Vagina (tissue), 2 donors: ENCODE results near the gene TMEM214. TPM values are rescaled to one million over a fixed set of nuclear protein-coding genes. Genes with fewer than 3 reads are reported as not detected.

Source experiments
- DNase-seq, 2 donors: peaks; one replicate each; pipeline ENCODE4 v3.0.0-alpha.2; 2017; ENCODE audit errors: extremely low spot score in 2 of 2
- H3K27ac ChIP-seq: fragments of 200-600 bp; sonication (generic); one replicate; pipeline ENCODE4 v1.5.1; 2019
- H3K27me3 ChIP-seq: fragments of 200-600 bp; sonication (generic); one replicate; pipeline ENCODE4 v1.5.1; 2019
- H3K36me3 ChIP-seq, 2 donors: fragments of 200-600 bp; sonication (generic); one replicate each; pipeline ENCODE4 v1.5.1; 2017 to 2019
- H3K4me1 ChIP-seq: fragments of 200-600 bp; sonication (generic); one replicate; pipeline ENCODE4 v1.5.1; 2019
- H3K4me3 ChIP-seq, 2 donors: fragments of 200-600 bp; sonication (generic); 1 replicate in 1 of 2; 2 replicates in 1 of 2; pipeline ENCODE4 v1.5.1; 2016 to 2019
- H3K9me3 ChIP-seq: fragments of 200-600 bp; sonication (generic); one replicate; pipeline ENCODE4 v1.5.1; 2019
- POLR2A ChIP-seq, 2 donors: fragments of 450-650 bp; IDR thresholded peaks; one replicate each; pipeline ENCODE4 v1.6.1; 2017; ENCODE audit warnings: antibody characterized with exemption in 2 of 2, mild to moderate bottlenecking in 2 of 2, moderate library complexity in 2 of 2
- POLR2AphosphoS5 ChIP-seq, 2 donors: sonication (generic); formaldehyde crosslinking; IDR thresholded peaks; one replicate each; pipeline ENCODE4 v1.9.0; 2017; ENCODE audit warnings: antibody characterized with exemption in 2 of 2, mild to moderate bottlenecking in 2 of 2, low read depth in 1 of 2; ENCODE audit not compliant: insufficient read depth in 1 of 2
- intact Hi-C: fragments of 100-400 bp; cut with DNase I; formaldehyde crosslinking; loops from one replicate; pipeline ENCODE4 v1.15.1; 2023
- total RNA-seq: library from RNA; depleted of rRNA; stranded (reverse); fragments of >200 nt; gene quantifications from one replicate; pipeline ENCODE4 v1.2.3, GENCODE V29; 2016
- TF ChIP-seq, protein P1 (sequence below), 3 experiments: fragments of 450-650 bp in 2 of 3; fragments of 200-600 bp in 1 of 3; sonication (generic) in 1 of 3; IDR thresholded peaks; one replicate each; pipeline ENCODE4 v1.5.1; 2017 to 2019; ENCODE audit warnings: antibody characterized with exemption in 3 of 3, mild to moderate bottlenecking in 2 of 3, moderate library complexity in 2 of 3

TMEM214 gene
- total RNA-seq, 1 donor from 2014 or later: 53.3 TPM

DNA sequence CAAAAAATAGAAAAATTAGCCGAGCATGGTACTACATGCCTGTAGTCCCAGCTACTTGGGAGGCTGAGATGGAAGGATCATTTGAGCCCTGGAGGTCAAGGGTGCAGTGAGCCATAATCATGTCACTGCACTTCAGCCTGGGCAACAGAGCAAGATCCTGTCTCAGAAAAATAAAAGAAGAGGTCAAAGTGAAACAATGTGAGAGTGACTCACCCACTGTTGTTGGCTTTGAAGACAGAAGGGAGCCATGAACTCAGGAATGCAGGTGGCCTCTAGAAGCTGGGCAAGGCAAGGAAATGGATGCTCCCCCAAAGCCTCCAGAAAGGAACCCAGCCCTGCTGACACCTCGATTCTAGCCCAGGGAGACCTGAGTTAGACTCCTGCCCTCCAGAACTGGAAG lies 3.7 kb upstream of the TMEM214 start:
- no peak overlapping the region for H3K4me3 ChIP-seq
- peaks cover 0 to 10% of the 10 kb centered on the region in 2 donors for H3K36me3 ChIP-seq
- H3K9me3 ChIP-seq: no peaks in the 10 kb centered on the region
- no peaks in the 10 kb centered on the region for H3K27me3 ChIP-seq
- DNase-seq: no peak
- TF ChIP-seq POLR2A (IDR thresholded peaks at IDR 0.05) (no peak), POLR2AphosphoS5 (IDR thresholded peaks at IDR 0.05; ENCODE audit: insufficient read depth in 1 of 2, low read depth in 1 of 2) (no peak)
- TF ChIP-seq, protein P1, sequence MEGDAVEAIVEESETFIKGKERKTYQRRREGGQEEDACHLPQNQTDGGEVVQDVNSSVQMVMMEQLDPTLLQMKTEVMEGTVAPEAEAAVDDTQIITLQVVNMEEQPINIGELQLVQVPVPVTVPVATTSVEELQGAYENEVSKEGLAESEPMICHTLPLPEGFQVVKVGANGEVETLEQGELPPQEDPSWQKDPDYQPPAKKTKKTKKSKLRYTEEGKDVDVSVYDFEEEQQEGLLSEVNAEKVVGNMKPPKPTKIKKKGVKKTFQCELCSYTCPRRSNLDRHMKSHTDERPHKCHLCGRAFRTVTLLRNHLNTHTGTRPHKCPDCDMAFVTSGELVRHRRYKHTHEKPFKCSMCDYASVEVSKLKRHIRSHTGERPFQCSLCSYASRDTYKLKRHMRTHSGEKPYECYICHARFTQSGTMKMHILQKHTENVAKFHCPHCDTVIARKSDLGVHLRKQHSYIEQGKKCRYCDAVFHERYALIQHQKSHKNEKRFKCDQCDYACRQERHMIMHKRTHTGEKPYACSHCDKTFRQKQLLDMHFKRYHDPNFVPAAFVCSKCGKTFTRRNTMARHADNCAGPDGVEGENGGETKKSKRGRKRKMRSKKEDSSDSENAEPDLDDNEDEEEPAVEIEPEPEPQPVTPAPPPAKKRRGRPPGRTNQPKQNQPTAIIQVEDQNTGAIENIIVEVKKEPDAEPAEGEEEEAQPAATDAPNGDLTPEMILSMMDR (IDR thresholded peaks at IDR 0.05): no peak
- H3K4me1 ChIP-seq: peaks cover 17% of the 10 kb centered on the region
- intact Hi-C loops: no loop called here
- no peak overlapping the region for H3K27ac ChIP-seq

DNA sequence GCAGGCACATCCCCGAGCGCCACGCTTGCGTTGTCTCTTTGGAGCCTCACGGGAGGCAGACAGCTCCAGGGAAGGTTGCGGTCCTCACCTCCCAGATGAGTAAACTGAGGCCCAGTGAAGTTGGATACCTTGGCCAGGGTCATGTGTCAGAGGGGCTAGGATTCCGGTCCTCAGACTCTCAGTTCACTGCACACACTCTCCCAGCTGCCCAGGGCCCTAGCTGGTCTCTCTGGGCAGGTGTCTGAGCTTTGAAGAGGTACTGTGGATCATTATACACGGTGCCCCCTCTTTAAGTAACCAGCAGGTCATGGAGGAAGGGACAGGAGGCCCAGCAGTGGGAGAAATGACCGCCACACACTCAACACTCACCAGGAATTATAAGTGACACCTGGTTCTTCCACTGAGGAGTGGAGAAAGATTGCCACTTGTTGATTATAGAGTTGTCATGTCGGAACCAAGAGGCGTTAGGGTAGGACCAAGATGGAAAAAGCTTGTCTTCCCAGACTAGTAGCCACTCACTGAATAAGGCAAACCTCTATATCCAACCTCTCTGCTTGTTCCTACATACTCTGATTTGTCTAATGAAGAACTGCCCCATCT lies 588 bp downstream of the TMEM214 start:
- peak overlapping the region; percentile 81 to 85 for H3K4me3 ChIP-seq
- peaks cover 0 to 34% of the 10 kb centered on the region in 2 donors for H3K36me3 ChIP-seq
- intact Hi-C loops: loop anchor here (10.0 kb wide), 1 partner anchor 51 kb away; the partner anchor contains the start of gene KHK
- H3K27ac ChIP-seq: peak overlapping the region; percentile 79
- no peaks in the 10 kb centered on the region for H3K9me3 ChIP-seq
- H3K27me3 ChIP-seq: no peaks in the 10 kb centered on the region
- TF ChIP-seq POLR2AphosphoS5 (IDR thresholded peaks at IDR 0.05; ENCODE audit: insufficient read depth in 1 of 2, low read depth in 1 of 2): no peak
- TF ChIP-seq POLR2A (IDR thresholded peaks at IDR 0.05): no peak
- TF ChIP-seq, protein P1 (IDR thresholded peaks at IDR 0.05): no peak
- H3K4me1 ChIP-seq: peaks cover 28% of the 10 kb centered on the region
- no peak for DNase-seq

DNA sequence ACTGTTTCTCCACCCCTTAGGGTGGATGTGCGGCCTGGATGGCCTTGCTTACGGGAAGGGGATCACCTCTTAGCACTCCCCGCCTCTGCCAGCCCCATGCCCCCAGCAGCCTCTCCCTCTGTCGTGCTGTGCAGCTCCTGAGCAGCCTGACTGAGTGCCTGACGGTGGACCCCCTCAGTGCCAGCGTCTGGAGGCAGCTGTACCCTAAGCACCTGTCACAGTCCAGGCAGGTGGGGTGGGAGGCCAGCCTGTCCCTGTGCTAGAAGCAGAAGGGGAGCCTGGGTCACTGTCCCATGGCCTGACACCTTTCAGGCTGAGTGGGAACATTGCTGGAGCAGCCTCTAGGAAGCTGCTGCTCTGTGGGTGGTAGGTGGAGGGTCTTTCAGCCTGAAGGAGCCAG lies 5.2 kb downstream of the TMEM214 start:
- Histone ChIP-seq H3K27ac (no peak overlapping the region), H3K4me1 (peaks cover 20% of the 10 kb centered on the region), H3K9me3 (no peaks in the 10 kb centered on the region), H3K4me3 (no peak overlapping the region), H3K27me3 (no peaks in the 10 kb centered on the region), H3K36me3 (peaks cover 0 to 66% of the 10 kb centered on the region in 2 donors)
- intact Hi-C loops: loop anchor here (10.0 kb wide), 1 partner anchor 47 kb away; the partner anchor contains the start of gene KHK
- TF ChIP-seq POLR2A (IDR thresholded peaks at IDR 0.05) (no peak), POLR2AphosphoS5 (IDR thresholded peaks at IDR 0.05; ENCODE audit: insufficient read depth in 1 of 2, low read depth in 1 of 2) (no peak)
- TF ChIP-seq, protein P1 (IDR thresholded peaks at IDR 0.05): no peak
- no peak for DNase-seq

- Histone ChIP-seq H3K9me3 (no peaks in the 10 kb centered on the region), H3K4me3 (no peak overlapping the region), H3K36me3 (peaks cover 0 to 66% of the 10 kb centered on the region in 2 donors), H3K27me3 (no peaks in the 10 kb centered on the region), H3K27ac (no peak overlapping the region), H3K4me1 (peaks cover 14% of the 10 kb centered on the region)
- intact Hi-C loops: loop anchor here (10.0 kb wide), 1 partner anchor 46 kb away; the partner anchor contains the start of gene KHK
- no peak for TF ChIP-seq POLR2AphosphoS5 (IDR thresholded peaks at IDR 0.05; ENCODE audit: insufficient read depth in 1 of 2, low read depth in 1 of 2)
- no peak for TF ChIP-seq POLR2A (IDR thresholded peaks at IDR 0.05)
- TF ChIP-seq, protein P1 (IDR thresholded peaks at IDR 0.05): no peak
- DNase-seq: no peak
These were observed 6.0 kb downstream of the TMEM214 start for GRCh38 chr2:27038631-27039339.
